Prostate gland (tissue), 2 donors: ENCODE results near the gene ZNF217. TPM values are rescaled to one million over a fixed set of nuclear protein-coding genes. Genes with fewer than 3 reads are reported as not detected.
"Not testable (repeated sequence)": the region's sequence is repeated elsewhere in the genome, so short reads cannot be mapped to it uniquely, and the experiment has no call there.

ENCODE experiments used
- DNase-seq: peaks from one replicate; pipeline ENCODE4 v3.0.0-alpha.2; 2019; ENCODE audit warnings: low spot score
- H3K27ac ChIP-seq, 2 donors: fragments of 200-600 bp; sonication (generic); 2 replicates each; pipeline ENCODE4 v1.5.1; 2017 to 2019
- H3K27me3 ChIP-seq: fragments of 200-600 bp; sonication (generic); replicated peaks from 2 replicates; pipeline ENCODE4 v1.5.1; 2019; ENCODE audit not compliant: insufficient read depth
- H3K36me3 ChIP-seq, 2 donors: fragments of 200-600 bp; sonication (generic); 1 replicate in 1 of 2; 2 replicates in 1 of 2; pipeline versions ENCODE4 v1.5.1 to v1.8.1; 2017 to 2019
- H3K4me1 ChIP-seq: fragments of 200-600 bp; sonication (generic); replicated peaks from 2 replicates; pipeline ENCODE4 v1.5.1; 2019
- H3K4me3 ChIP-seq, 2 donors: fragments of 200-600 bp; sonication (generic); 2 replicates each; pipeline ENCODE4 v1.5.1; 2017 to 2019
- H3K9me3 ChIP-seq: fragments of 200-600 bp; sonication (generic); 2 replicates; pipeline ENCODE4 v1.5.1; 2017
- POLR2A ChIP-seq: fragments of 450-650 bp; IDR thresholded peaks from one replicate; pipeline ENCODE4 v1.6.1; 2016; ENCODE audit warnings: antibody characterized with exemption, mild to moderate bottlenecking
- POLR2AphosphoS5 ChIP-seq: sonication (generic); formaldehyde crosslinking; IDR thresholded peaks from one replicate; pipeline ENCODE4 v1.6.1; 2017; ENCODE audit warnings: antibody characterized with exemption
- WGBS: methylation state at CpG from one replicate; pipeline ENCODE4 v1.1.5; 2018; 5-methylcytosine and 5-hydroxymethylcytosine counted together
- intact Hi-C: fragments of 100-400 bp; cut with DNase I; formaldehyde crosslinking; loops from one replicate; pipeline ENCODE4 v1.14.2; 2022
- total RNA-seq, 2 donors: library from RNA; depleted of rRNA; stranded (reverse); fragments of >200 nt; gene quantifications; one replicate each; pipeline ENCODE4 v1.1.0, GENCODE V29; 2016
- TF ChIP-seq, protein P1 (sequence below), 4 experiments: fragments of 200-600 bp in 2 of 4; fragments of 450-650 bp in 2 of 4; sonication (generic) in 2 of 4; IDR thresholded peaks; 1 replicate in 3 of 4; 2 replicates in 1 of 4; pipeline ENCODE4 v1.5.1; 2016 to 2019; ENCODE audit warnings: antibody characterized with exemption in 4 of 4, mild to moderate bottlenecking in 2 of 4, moderate library complexity in 2 of 4

The ZNF217 gene
- total RNA-seq, 2 donors from 2014 or later = 35.4 to 44.5 TPM

DNA sequence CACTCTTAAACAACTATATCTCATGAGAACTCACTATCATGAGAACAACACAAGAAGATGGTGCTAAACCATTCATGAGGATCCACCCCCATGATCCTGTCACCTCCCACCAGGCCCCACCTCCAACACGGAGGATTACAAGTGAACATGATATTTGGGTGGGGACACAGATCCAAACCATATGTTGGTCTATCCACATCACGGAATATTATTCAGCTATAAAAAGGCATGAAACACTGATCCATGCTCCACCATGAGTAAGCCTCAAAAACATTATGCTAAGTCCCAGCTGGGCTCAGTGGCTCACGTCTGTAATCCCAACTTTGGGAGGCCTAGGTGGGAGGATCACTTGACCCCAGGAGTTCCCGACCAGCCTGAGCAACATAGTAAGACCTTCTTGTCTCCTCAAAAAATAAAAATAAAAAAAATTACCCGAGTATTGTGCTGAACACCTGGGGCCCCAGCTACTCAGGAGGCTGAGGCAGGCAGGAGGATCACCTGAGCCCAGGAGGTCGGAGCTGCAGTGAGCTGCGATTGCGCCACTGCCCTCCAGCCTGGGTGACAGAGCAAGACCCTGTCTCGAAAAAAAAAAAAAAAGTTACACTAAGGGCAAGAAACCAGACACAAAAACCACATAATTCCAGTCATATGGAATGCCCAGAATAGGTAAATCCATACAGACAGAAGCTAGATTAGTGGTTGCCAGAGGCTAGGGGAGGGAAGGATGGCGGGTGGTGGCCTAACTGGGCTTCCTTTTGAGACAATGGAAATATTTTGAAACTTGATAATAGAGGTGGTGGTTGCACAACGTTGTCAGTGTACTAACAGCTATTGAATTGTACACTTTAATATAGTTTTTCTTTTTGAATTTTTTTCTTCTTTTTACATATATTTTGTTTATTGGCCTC, 43.1 kb downstream of the ZNF217 start:
- Histone ChIP-seq H3K4me3 (no peak overlapping the region), H3K36me3 (no peaks in the 10 kb centered on the region), H3K27me3 (no peaks in the 10 kb centered on the region), H3K27ac (no peak overlapping the region), H3K4me1 (no peaks in the 10 kb centered on the region), H3K9me3 (no peaks in the 10 kb centered on the region)
- TF ChIP-seq POLR2AphosphoS5 (no peak), POLR2A (no peak)
- TF ChIP-seq, protein P1, sequence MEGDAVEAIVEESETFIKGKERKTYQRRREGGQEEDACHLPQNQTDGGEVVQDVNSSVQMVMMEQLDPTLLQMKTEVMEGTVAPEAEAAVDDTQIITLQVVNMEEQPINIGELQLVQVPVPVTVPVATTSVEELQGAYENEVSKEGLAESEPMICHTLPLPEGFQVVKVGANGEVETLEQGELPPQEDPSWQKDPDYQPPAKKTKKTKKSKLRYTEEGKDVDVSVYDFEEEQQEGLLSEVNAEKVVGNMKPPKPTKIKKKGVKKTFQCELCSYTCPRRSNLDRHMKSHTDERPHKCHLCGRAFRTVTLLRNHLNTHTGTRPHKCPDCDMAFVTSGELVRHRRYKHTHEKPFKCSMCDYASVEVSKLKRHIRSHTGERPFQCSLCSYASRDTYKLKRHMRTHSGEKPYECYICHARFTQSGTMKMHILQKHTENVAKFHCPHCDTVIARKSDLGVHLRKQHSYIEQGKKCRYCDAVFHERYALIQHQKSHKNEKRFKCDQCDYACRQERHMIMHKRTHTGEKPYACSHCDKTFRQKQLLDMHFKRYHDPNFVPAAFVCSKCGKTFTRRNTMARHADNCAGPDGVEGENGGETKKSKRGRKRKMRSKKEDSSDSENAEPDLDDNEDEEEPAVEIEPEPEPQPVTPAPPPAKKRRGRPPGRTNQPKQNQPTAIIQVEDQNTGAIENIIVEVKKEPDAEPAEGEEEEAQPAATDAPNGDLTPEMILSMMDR (IDR thresholded peaks at IDR 0.05) = no peak
- intact Hi-C loops = no loop called here
- 75% methylated on average over 11 of the region's 11 CpGs for WGBS
- DNase-seq = no peak

DNA sequence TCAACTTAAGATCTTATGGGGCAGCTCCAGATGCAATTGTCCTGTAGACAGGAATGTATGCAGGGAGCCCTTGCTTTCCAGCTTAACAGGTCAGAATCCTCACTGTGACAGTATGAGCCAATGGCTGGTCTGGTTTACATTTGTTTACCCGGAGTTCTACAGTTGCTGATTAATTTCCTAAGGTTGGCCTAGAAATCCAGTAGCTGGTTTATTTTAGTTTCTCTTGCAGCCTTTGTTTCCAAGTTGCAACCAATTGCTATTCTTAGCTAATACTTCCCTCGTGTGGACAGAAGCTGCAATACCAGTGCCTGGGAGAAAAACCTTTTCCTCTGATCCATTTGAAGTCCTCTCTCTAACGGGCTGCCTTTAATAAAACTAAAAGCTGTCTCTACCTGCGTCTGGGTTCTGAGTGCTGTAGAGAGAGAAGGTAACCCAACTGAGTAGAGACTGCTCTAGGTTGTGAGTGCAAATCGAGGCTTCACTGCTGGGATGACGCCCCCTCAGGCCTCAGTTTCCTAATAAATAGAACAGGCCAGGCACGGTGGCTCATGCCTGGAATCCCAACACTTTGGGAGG, 45.9 kb downstream of the ZNF217 start:
- H3K27me3 ChIP-seq = no peaks in the 10 kb centered on the region
- no peaks in the 10 kb centered on the region for H3K4me1 ChIP-seq
- intact Hi-C loops = loop anchor here (5.0 kb wide), 1 partner anchor 1235 kb away; no protein-coding TSS in a partner anchor
- WGBS = 33% methylated on average over 7 of the region's 7 CpGs
- peak; percentile 26 for DNase-seq
- no peak overlapping the region for H3K27ac ChIP-seq
- H3K4me3 ChIP-seq = no peak overlapping the region
- H3K36me3 ChIP-seq = no peaks in the 10 kb centered on the region
- no peaks in the 10 kb centered on the region for H3K9me3 ChIP-seq
- no peak for TF ChIP-seq POLR2A
- TF ChIP-seq, protein P1 (IDR thresholded peaks at IDR 0.05) = peak; percentile 23 to 73 (median 72)

DNA sequence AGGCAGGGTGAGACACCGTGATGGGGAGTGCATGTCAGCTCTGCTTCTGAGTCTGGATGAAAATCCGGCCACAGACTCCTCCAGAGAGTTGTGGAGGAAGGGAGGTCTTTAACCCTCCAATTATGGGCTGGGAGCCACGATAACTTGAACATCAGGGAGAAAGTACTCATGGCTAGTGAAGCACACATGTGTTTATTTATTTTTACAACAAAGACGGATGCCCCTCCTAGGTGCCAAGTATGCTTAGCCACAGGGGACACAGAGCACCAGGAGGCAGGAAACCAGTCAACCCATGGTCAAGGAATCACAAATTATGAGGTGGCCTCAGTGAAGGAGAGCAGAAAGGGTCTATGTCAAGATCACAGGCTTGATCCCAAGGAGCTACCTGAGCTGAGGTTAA, 54.1 kb downstream of the ZNF217 start:
- DNase-seq = no peak
- no peak overlapping the region for H3K4me3 ChIP-seq
- no peaks in the 10 kb centered on the region for H3K4me1 ChIP-seq
- WGBS = 33% methylated on average over 4 of the region's 4 CpGs
- H3K9me3 ChIP-seq = no peaks in the 10 kb centered on the region
- no peak overlapping the region for H3K27ac ChIP-seq
- no peaks in the 10 kb centered on the region for H3K27me3 ChIP-seq
- TF ChIP-seq, protein P1 (IDR thresholded peaks at IDR 0.05) = no peak
- no peak for TF ChIP-seq POLR2A
- intact Hi-C loops = no loop called here
- H3K36me3 ChIP-seq = no peaks in the 10 kb centered on the region

DNA sequence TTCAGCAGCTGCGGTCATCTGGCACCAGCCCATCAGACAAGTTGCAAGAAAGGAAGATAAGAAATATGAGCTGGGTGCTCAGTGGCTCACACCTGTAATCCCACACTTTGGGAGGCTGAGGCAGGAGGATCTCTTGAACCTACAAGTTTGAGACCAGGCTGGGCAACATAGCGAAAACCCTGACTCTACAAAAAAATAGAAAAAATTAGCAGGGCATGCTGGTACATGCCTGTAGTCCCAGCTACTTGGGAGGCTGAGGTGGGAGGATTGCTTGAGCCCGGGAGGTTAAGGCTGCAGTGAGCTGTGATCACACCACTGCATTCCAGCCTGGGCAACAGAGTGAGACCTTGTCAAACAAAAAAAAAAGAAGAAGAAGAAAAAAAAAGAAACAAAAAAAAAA, 57.3 kb downstream of the ZNF217 start:
- H3K36me3 ChIP-seq, intact Hi-C loops, H3K4me3 ChIP-seq, H3K9me3 ChIP-seq, H3K27me3 ChIP-seq, H3K27ac ChIP-seq, DNase-seq, H3K4me1 ChIP-seq: not testable (repeated sequence)
- WGBS = 80% methylated on average over 3 of the region's 3 CpGs

DNA sequence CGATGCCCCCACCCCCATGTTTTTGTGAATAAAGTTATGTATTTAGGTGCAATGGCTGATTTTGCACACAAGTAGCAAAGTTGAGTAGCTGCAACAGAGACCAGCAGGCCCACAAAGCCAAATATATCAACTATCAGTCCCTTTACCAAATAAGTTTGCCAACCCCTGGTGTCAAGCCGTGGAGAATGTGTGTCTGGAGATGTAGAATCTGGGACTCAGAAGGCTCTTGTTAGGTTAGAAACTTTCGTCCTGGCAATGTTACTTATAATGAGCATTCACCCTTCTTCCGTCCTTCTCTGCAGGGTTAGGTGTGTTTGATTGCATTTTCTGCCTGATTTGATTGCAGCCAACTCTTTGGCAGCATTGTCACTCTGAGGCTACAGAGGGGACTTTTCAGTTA, 57.8 kb downstream of the ZNF217 start:
- no peak for DNase-seq
- Histone ChIP-seq H3K27ac (no peak overlapping the region), H3K9me3 (no peaks in the 10 kb centered on the region), H3K4me1 (no peaks in the 10 kb centered on the region), H3K36me3 (no peaks in the 10 kb centered on the region), H3K4me3 (no peak overlapping the region), H3K27me3 (no peaks in the 10 kb centered on the region)
- 82% methylated on average over 4 of the region's 4 CpGs for WGBS
- TF ChIP-seq POLR2AphosphoS5 (no peak), POLR2A (no peak)
- TF ChIP-seq, protein P1 (IDR thresholded peaks at IDR 0.05) = no peak
- intact Hi-C loops = no loop called here
